Neural progenitor cell (in vitro differentiated cells): ENCODE data around the gene TPT1.

ENCODE experiments used
- EZH2 ChIP-seq: fragments of 200-600 bp; sonication (generic); IDR thresholded peaks from 2 replicates; pipeline ENCODE4 v1.6.1; 2017; ENCODE audit warnings: antibody characterized with exemption, mild to moderate bottlenecking, moderate library complexity
- EZH2phosphoT487 ChIP-seq: fragments of 200-600 bp; sonication (generic); IDR thresholded peaks from 2 replicates; pipeline ENCODE4 v1.6.1; 2017; ENCODE audit warnings: antibody characterized with exemption
- TF ChIP-seq, protein P1 (sequence below): fragments of 200-600 bp; sonication (generic); IDR thresholded peaks from 2 replicates; pipeline ENCODE4 v1.5.1; 2017; ENCODE audit warnings: antibody characterized with exemption, mild to moderate bottlenecking

DNA sequence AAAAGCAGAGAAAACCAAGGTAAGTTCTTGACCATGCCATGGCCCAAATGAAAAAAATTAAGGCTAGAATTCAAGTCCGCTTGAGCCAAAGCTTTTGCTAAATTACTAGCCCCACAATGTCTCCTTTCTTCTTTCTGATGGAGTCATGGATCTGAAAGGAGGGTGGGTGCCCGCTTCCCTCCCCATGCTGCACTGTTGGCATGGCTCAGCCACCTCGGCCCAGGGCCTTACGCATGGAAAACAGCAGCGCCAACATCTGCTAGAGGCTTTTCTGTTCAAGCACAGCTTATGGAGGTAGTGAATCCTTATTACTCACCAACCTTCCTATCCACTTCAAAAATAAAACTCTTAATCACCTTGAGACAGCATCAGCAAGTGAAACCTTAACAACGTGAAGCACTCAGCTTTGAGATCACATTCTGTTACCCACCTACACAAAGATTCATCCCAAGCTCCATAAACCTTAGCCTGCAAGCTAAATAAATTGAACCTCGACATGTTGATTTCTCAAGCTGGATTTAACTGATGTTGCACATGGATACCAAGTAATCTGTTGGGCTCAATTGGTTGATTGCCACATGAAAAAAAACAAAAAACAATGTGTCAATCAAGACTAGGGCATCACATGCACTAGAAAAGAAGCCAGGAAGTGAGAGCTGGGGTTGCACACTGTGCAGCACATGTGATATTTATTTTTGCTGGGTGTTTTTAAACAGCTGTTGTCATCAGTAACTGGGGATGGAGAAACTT is 43.4 kb downstream of the TPT1 start:
- TF ChIP-seq EZH2 (no peak), EZH2phosphoT487 (no peak)
- TF ChIP-seq, protein P1, sequence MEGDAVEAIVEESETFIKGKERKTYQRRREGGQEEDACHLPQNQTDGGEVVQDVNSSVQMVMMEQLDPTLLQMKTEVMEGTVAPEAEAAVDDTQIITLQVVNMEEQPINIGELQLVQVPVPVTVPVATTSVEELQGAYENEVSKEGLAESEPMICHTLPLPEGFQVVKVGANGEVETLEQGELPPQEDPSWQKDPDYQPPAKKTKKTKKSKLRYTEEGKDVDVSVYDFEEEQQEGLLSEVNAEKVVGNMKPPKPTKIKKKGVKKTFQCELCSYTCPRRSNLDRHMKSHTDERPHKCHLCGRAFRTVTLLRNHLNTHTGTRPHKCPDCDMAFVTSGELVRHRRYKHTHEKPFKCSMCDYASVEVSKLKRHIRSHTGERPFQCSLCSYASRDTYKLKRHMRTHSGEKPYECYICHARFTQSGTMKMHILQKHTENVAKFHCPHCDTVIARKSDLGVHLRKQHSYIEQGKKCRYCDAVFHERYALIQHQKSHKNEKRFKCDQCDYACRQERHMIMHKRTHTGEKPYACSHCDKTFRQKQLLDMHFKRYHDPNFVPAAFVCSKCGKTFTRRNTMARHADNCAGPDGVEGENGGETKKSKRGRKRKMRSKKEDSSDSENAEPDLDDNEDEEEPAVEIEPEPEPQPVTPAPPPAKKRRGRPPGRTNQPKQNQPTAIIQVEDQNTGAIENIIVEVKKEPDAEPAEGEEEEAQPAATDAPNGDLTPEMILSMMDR, result no peak
